HepG2 (cell line): ENCODE data around the gene ASTN2. TPM values are rescaled to one million over a fixed set of nuclear protein-coding genes. Genes with fewer than 3 reads are reported as not detected.

Experiments used
- ATAC-seq: fragments of 200-7000 bp; cut with Tn5 transposase; 3 replicates; pipeline ENCODE4 v1.9.1; 2020; ENCODE audit warnings: mild to moderate bottlenecking, moderate library complexity
- BruUV-seq: library from RNA; stranded (reverse); fragments of 400-500 nt; replicated peaks from 2 replicates; lab custom pipeline; 2021; lab: Mats Ljungman, UMichigan
- CTCF ChIA-PET: fragments of 300-600 bp; formaldehyde crosslinking; extraction: SDS; loops from one replicate; lab custom pipeline; 2021; ENCODE audit warnings: low total read pairs, inconsistent platforms, low intra/inter-chr PET ratio; lab: Yijun Ruan, JAX
- POLR2A ChIA-PET: fragments of 350-600 bp; sonication (Branson Sonifier 250); formaldehyde crosslinking; loops from one replicate; lab custom pipeline; 2020; ENCODE audit warnings: antibody characterized with exemption, inconsistent platforms; lab: Yijun Ruan, JAX
- DNase-seq: peaks from one replicate; pipeline ENCODE4 v3.0.0-alpha.2; 2015; ENCODE audit warnings: low spot score
- FAIRE-seq: peaks from 3 replicates; lab custom pipeline; 2011; peaks lifted over from hg19 to GRCh38; lab: Jason Lieb, UNC
- H2AFZ ChIP-seq: one replicate; pipeline ENCODE4 v1.6.1; 2011; ENCODE audit warnings: low read length, inconsistent platforms
- H3K27ac ChIP-seq: fragments of 300-600 bp; 3 replicates; pipeline ENCODE4 v1.8.0; 2011; ENCODE audit warnings: mixed run types, mild to moderate bottlenecking, mixed read lengths, low read length, inconsistent platforms; ENCODE audit not compliant: insufficient read depth; ENCODE audit errors: extremely low read length
- H3K27me3 ChIP-seq, 2 experiments: fragments of 200-600 bp in 1 of 2; 2 replicates in 1 of 2; 3 replicates in 1 of 2; pipeline versions ENCODE4 v1.6.0 to v1.8.0; 2011; ENCODE audit warnings: low read length in 2 of 2, mild to moderate bottlenecking in 2 of 2, moderate library complexity in 2 of 2, inconsistent platforms in 1 of 2; ENCODE audit not compliant: insufficient read depth in 2 of 2, control insufficient read depth in 1 of 2
- H3K36me3 ChIP-seq, 2 experiments: fragments of 200-600 bp in 1 of 2; replicated peaks in 1 of 2; 2 replicates in 1 of 2; 3 replicates in 1 of 2; pipeline versions ENCODE4 v1.5.1 to v1.8.0; 2011; ENCODE audit warnings: low read length in 2 of 2, inconsistent platforms in 1 of 2; ENCODE audit not compliant: insufficient read depth in 2 of 2, control insufficient read depth in 1 of 2
- H3K4me1 ChIP-seq: 2 replicates; pipeline ENCODE4 v1.5.1; 2012; ENCODE audit warnings: low read length, inconsistent platforms; ENCODE audit not compliant: insufficient read depth
- H3K4me2 ChIP-seq: 2 replicates; pipeline ENCODE4 v1.6.0; 2011; ENCODE audit warnings: low read depth, low read length, inconsistent platforms
- H3K4me3 ChIP-seq, 3 experiments: fragments of 200-600 bp in 1 of 3; sonication (generic), shearing (Covaris generic) in 1 of 3; replicated peaks in 1 of 3; 2 replicates each; pipeline ENCODE4 v1.5.1; 2011 to 2016; ENCODE audit warnings: low read length in 3 of 3, inconsistent platforms in 2 of 3, low read depth in 2 of 3, mild to moderate bottlenecking in 2 of 3, control low read depth in 1 of 3, mixed read lengths in 1 of 3; ENCODE audit not compliant: insufficient read depth in 1 of 3
- H3K79me2 ChIP-seq: one replicate; pipeline ENCODE4 v1.6.1; 2011; ENCODE audit warnings: low read length, inconsistent platforms; ENCODE audit not compliant: insufficient read depth
- H3K9ac ChIP-seq: 2 replicates; pipeline ENCODE4 v1.6.0; 2011; ENCODE audit warnings: mild to moderate bottlenecking, low read depth, low read length, inconsistent platforms; ENCODE audit not compliant: insufficient read depth
- H3K9me3 ChIP-seq: 2 replicates; pipeline ENCODE4 v1.5.1; 2012; ENCODE audit warnings: mild to moderate bottlenecking, low read length
- H4K20me1 ChIP-seq: 2 replicates; pipeline ENCODE4 v1.6.0; 2011; ENCODE audit warnings: inconsistent platforms, mild to moderate bottlenecking, low read length, moderate library complexity; ENCODE audit not compliant: insufficient read depth
- AGO2 ChIP-seq: fragments of 200-400 bp; formaldehyde crosslinking; optimal IDR thresholded peaks from 2 replicates; pipeline ENCODE3; 2017; ENCODE audit warnings: mild to moderate bottlenecking, low read depth, low read length, moderate library complexity
- ATF7 ChIP-seq, 2 experiments: fragments of 450-650 bp in 1 of 2; sonication (generic) in 1 of 2; formaldehyde crosslinking in 1 of 2; IDR thresholded peaks; 2 replicates each; pipeline versions ENCODE4 v1.4.0 to v1.6.1; 2016 to 2020; ENCODE audit warnings: antibody characterized with exemption in 1 of 2, mild to moderate bottlenecking in 1 of 2, missing genetic modification reagents in 1 of 2
- CREB1 ChIP-seq, 2 experiments: fragments of 450-650 bp in 1 of 2; IDR thresholded peaks; 2 replicates each; pipeline ENCODE4 v1.6.1; 2016 to 2017; ENCODE audit warnings: control low read depth in 1 of 2, mild to moderate bottlenecking in 1 of 2, missing compliant biosample characterization in 1 of 2, missing genetic modification characterization in 1 of 2
- EHMT2 ChIP-seq: fragments of 200-600 bp; sonication (generic); IDR thresholded peaks from 2 replicates; pipeline ENCODE4 v1.7.0; 2017; ENCODE audit warnings: antibody characterized with exemption, low read depth, low read length, borderline replicate concordance
- MIER2 ChIP-seq: IDR thresholded peaks from 2 replicates; pipeline ENCODE4 v1.6.1; 2016; ENCODE audit warnings: missing biosample characterization, missing genetic modification reagents
- ZNF382 ChIP-seq: sonication (generic); formaldehyde crosslinking; IDR thresholded peaks from 2 replicates; pipeline ENCODE4 v1.5.0; 2020; ENCODE audit warnings: missing genetic modification reagents, mild to moderate bottlenecking, borderline replicate concordance
- ZNF713 ChIP-seq: sonication (generic); formaldehyde crosslinking; IDR thresholded peaks from 2 replicates; pipeline ENCODE4 v1.4.0; 2020; ENCODE audit warnings: mild to moderate bottlenecking, missing genetic modification reagents
- WGBS: methylation state at CpG from one replicate; pipeline ENCODE4 v1.1.6; 2017; ENCODE audit warnings: low lambda C conversion rate; 5-methylcytosine and 5-hydroxymethylcytosine counted together
- in situ Hi-C: cut with HindIII; loops from 2 replicates; pipeline ENCODE4 v1.10.0; 2017; ENCODE audit warnings: low pct_unique_long_range_greater_than_20kb; ENCODE audit not compliant: extremely low pct_ligation_motif_present
- intact Hi-C: fragments of 100-400 bp; cut with micrococcal nuclease; formaldehyde crosslinking; loops from one replicate; pipeline ENCODE4 v1.10.0; 2022; ENCODE audit not compliant: unreplicated experiment
- polyA plus RNA-seq, 8 experiments: library from polyadenylated mRNA; depleted of rRNA in 3 of 8; stranded (reverse) in 7 of 8; unstranded in 1 of 8; fragments of >200 nt; fragmentation: Illumina TruSeq in 4 of 8; extraction: Trizol in 4 of 8; gene quantifications; 2 replicates each; pipeline versions ENCODE4 v1.2.1 to v1.2.3, GENCODE V29; 2011 to 2016; ENCODE audit warnings: low read depth in 4 of 8, missing spikeins in 1 of 8, mixed read lengths in 1 of 8; ENCODE audit not compliant: insufficient read depth in 1 of 8
- total RNA-seq, 5 experiments: library from RNA; depleted of rRNA; stranded (reverse); fragments of >200 nt; fragmentation: Illumina TruSeq; extraction: Trizol; gene quantifications; 2 replicates each; pipeline ENCODE4 v1.2.3, GENCODE V29; 2016; ENCODE audit warnings: low read depth in 1 of 5
- TF ChIP-seq, protein P1 (sequence below), 2 experiments: IDR thresholded peaks; 2 replicates each; pipeline ENCODE4 v1.6.1; 2011 to 2012; ENCODE audit warnings: low read length in 2 of 2, borderline replicate concordance in 1 of 2, low read depth in 1 of 2, mild to moderate bottlenecking in 1 of 2, moderate library complexity in 1 of 2

Gene ASTN2
- total and polyA plus RNA-seq, 2 of the 13 experiments (the other 11 are each of a cell fraction or from before 2014, with no cell fraction given), result 5.2 to 13.5 TPM

DNA sequence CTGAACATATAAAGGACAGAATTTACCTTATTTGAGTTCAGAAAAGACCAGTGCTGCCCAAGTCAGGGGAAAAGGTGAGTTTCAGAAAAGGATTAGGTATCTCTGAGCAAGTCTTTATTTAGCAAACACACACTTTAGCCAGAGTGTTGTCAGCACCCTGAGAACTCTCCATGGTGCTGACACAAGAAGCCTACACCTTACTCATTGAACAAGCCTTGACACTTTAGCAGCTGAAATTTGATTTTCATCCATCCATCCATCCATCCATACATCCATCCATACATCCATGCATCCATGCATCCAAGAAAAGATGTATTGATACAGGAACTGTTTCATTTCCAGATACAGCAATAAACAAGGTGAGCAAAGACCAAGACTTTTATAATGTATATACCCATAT, 416.6 kb downstream of the ASTN2 start:
- Histone ChIP-seq H2AFZ (no peak overlapping the region), H3K79me2 (no peaks in the 10 kb centered on the region), H3K27ac (no peak overlapping the region), H3K4me2 (no peak overlapping the region), H3K9me3 (no peaks in the 10 kb centered on the region), H4K20me1 (no peaks in the 10 kb centered on the region), H3K9ac (no peak overlapping the region), H3K4me3 (no peak overlapping the region), H3K36me3 (no peaks in the 10 kb centered on the region), H3K4me1 (no peaks in the 10 kb centered on the region), H3K27me3 (no peaks in the 10 kb centered on the region)
- no peak for DNase-seq
- intact Hi-C loops, result no loop called here
- in situ Hi-C loops, result no loop called here
- ChIA-PET POLR2A (no interaction called here), CTCF (no interaction called here)
- FAIRE-seq, result no peak
- TF ChIP-seq MIER2 (peak; percentile 92), AGO2 (no peak), EHMT2 (peak; percentile 87)
- TF ChIP-seq, protein P1, sequence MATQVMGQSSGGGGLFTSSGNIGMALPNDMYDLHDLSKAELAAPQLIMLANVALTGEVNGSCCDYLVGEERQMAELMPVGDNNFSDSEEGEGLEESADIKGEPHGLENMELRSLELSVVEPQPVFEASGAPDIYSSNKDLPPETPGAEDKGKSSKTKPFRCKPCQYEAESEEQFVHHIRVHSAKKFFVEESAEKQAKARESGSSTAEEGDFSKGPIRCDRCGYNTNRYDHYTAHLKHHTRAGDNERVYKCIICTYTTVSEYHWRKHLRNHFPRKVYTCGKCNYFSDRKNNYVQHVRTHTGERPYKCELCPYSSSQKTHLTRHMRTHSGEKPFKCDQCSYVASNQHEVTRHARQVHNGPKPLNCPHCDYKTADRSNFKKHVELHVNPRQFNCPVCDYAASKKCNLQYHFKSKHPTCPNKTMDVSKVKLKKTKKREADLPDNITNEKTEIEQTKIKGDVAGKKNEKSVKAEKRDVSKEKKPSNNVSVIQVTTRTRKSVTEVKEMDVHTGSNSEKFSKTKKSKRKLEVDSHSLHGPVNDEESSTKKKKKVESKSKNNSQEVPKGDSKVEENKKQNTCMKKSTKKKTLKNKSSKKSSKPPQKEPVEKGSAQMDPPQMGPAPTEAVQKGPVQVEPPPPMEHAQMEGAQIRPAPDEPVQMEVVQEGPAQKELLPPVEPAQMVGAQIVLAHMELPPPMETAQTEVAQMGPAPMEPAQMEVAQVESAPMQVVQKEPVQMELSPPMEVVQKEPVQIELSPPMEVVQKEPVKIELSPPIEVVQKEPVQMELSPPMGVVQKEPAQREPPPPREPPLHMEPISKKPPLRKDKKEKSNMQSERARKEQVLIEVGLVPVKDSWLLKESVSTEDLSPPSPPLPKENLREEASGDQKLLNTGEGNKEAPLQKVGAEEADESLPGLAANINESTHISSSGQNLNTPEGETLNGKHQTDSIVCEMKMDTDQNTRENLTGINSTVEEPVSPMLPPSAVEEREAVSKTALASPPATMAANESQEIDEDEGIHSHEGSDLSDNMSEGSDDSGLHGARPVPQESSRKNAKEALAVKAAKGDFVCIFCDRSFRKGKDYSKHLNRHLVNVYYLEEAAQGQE (IDR thresholded peaks at IDR 0.05; ENCODE audit: borderline replicate concordance in 1 of 2, low read depth in 1 of 2, low read length in 2 of 2), result peak; percentile 58 to 95
- BruUV-seq, result no TSS peak
- ATAC-seq, result no peak

GRCh38 chr9:116992865-116993264, 422.0 kb downstream of the ASTN2 start:
- Histone ChIP-seq H3K79me2 (no peaks in the 10 kb centered on the region), H3K9me3 (no peaks in the 10 kb centered on the region), H3K4me1 (no peaks in the 10 kb centered on the region), H3K36me3 (no peaks in the 10 kb centered on the region), H3K27ac (no peak overlapping the region), H3K9ac (no peak overlapping the region), H3K27me3 (no peaks in the 10 kb centered on the region), H3K4me2 (no peak overlapping the region), H4K20me1 (no peaks in the 10 kb centered on the region), H3K4me3 (no peak overlapping the region), H2AFZ (no peak overlapping the region)
- no peak for FAIRE-seq
- TF ChIP-seq ATF7 (IDR thresholded peaks at IDR 0.05) (peak; percentile 99), ATF7 (CRISPR knock-in tag; IDR thresholded peaks at IDR 0.05) (no peak), ZNF713 (CRISPR knock-in tag) (no peak), ZNF382 (CRISPR knock-in tag) (no peak), CREB1 (IDR thresholded peaks at IDR 0.05) (peak; percentile 91), CREB1 (CRISPR knock-in tag; IDR thresholded peaks at IDR 0.05) (no peak)
- 0% methylated on average over 2 of the region's 2 CpGs for WGBS
- BruUV-seq, result no TSS peak
- ChIA-PET CTCF (no interaction called here), POLR2A (no interaction called here)
- in situ Hi-C loops (no loop called here), intact Hi-C loops (no loop called here)
- DNase-seq, result no peak
- no peak for ATAC-seq
